SK-N-SH (cell line): Measurements from ENCODE around the gene CLIC5. TPM values are rescaled to one million over a fixed set of nuclear protein-coding genes. Genes with fewer than 3 reads are reported as not detected.
A peak's percentile ranks its signal among the peaks of the same experiment; 100 is the strongest.

Source experiments
- CTCF ChIA-PET: fragments of 300-600, 350-600 bp; formaldehyde crosslinking; extraction: SDS; loops from one replicate; lab custom pipeline; 2021; lab: Yijun Ruan, JAX
- POLR2A ChIA-PET: fragments of 350-600 bp; sonication (Branson Sonifier 250); formaldehyde crosslinking; extraction: SDS; loops from one replicate; lab custom pipeline; 2020; ENCODE audit warnings: antibody characterized with exemption, inconsistent platforms; lab: Yijun Ruan, JAX
- DNase-seq: peaks from one replicate; pipeline ENCODE4 v3.0.0; 2012
- H2AFZ ChIP-seq: fragments of 200-600 bp; sonication (generic); 2 replicates; pipeline ENCODE4 v1.8.1; 2016; ENCODE audit warnings: antibody characterized with exemption, mild to moderate bottlenecking, low read depth
- H3F3A ChIP-seq: fragments of 200-600 bp; sonication (generic); replicated peaks from 2 replicates; pipeline ENCODE3; 2016; ENCODE audit warnings: antibody characterized with exemption, mild to moderate bottlenecking; ENCODE audit not compliant: insufficient read depth
- H3K27ac ChIP-seq, 2 experiments: fragments of 200-500 bp in 1 of 2; fragments of 200-600 bp in 1 of 2; sonication (Bioruptor generic) in 1 of 2; sonication (generic), shearing (Covaris generic) in 1 of 2; 2 replicates each; pipeline versions ENCODE4 v1.5.1 to v1.6.1; 2014 to 2016; ENCODE audit warnings: low read depth in 2 of 2, inconsistent platforms in 1 of 2, low read length in 1 of 2, mild to moderate bottlenecking in 1 of 2, mixed read lengths in 1 of 2
- H3K27me3 ChIP-seq: fragments of 200-600 bp; sonication (generic), shearing (Covaris generic); 2 replicates; pipeline ENCODE4 v1.6.1; 2016; ENCODE audit warnings: mixed run types; ENCODE audit not compliant: insufficient read depth
- H3K36me3 ChIP-seq, 2 experiments: fragments of 200-500 bp in 1 of 2; fragments of 200-600 bp in 1 of 2; sonication (Bioruptor generic) in 1 of 2; sonication (generic) in 1 of 2; replicated peaks in 1 of 2; 2 replicates each; pipeline versions ENCODE3 to v1.5.1; 2014 to 2016; ENCODE audit warnings: low read length in 1 of 2, mild to moderate bottlenecking in 1 of 2; ENCODE audit not compliant: insufficient read depth in 2 of 2, control insufficient read depth in 1 of 2
- H3K4me1 ChIP-seq, 2 experiments: fragments of 200-500 bp in 1 of 2; fragments of 200-600 bp in 1 of 2; sonication (Bioruptor generic) in 1 of 2; sonication (generic), shearing (Covaris generic) in 1 of 2; 2 replicates each; pipeline versions ENCODE4 v1.5.1 to v1.6.1; 2014 to 2016; ENCODE audit warnings: low read depth in 1 of 2, low read length in 1 of 2, mixed run types in 1 of 2; ENCODE audit not compliant: insufficient read depth in 2 of 2, control insufficient read depth in 1 of 2
- H3K4me2 ChIP-seq: fragments of 200-600 bp; sonication (generic), shearing (Covaris generic); 2 replicates; pipeline ENCODE4 v1.6.1; 2017; ENCODE audit warnings: mixed run types
- H3K4me3 ChIP-seq, 2 experiments: fragments of 200-500 bp in 1 of 2; fragments of 200-600 bp in 1 of 2; sonication (Bioruptor generic) in 1 of 2; sonication (generic), shearing (Covaris generic) in 1 of 2; 2 replicates each; pipeline versions ENCODE4 v1.5.1 to v1.8.1; 2014 to 2016; ENCODE audit warnings: low read depth in 2 of 2, inconsistent platforms in 1 of 2, low read length in 1 of 2, mild to moderate bottlenecking in 1 of 2, mixed read lengths in 1 of 2, moderate library complexity in 1 of 2
- H3K79me2 ChIP-seq: fragments of 200-600 bp; sonication (generic); 2 replicates; pipeline ENCODE4 v1.8.1; 2017; ENCODE audit warnings: mild to moderate bottlenecking; ENCODE audit not compliant: insufficient read depth
- H3K9ac ChIP-seq: fragments of 200-600 bp; sonication (generic); 2 replicates; pipeline ENCODE4 v1.6.1; 2017; ENCODE audit warnings: mixed run types
- H3K9me2 ChIP-seq: fragments of 200-600 bp; sonication (generic); 2 replicates; pipeline ENCODE4 v1.6.1; 2017; ENCODE audit warnings: mixed run types
- H3K9me3 ChIP-seq: fragments of 200-600 bp; sonication (generic); 2 replicates; pipeline ENCODE4 v1.6.1; 2017; ENCODE audit warnings: mixed run types, mild to moderate bottlenecking, moderate library complexity
- H4K20me1 ChIP-seq: fragments of 200-600 bp; sonication (generic); 2 replicates; pipeline ENCODE4 v1.6.1; 2017; ENCODE audit warnings: mild to moderate bottlenecking, mixed run types; ENCODE audit not compliant: insufficient read depth
- CTCF ChIP-seq: fragments of 200-600 bp; sonication (generic); IDR thresholded peaks from 2 replicates; pipeline ENCODE4 v1.6.1; 2017; ENCODE audit warnings: antibody characterized with exemption, mild to moderate bottlenecking, moderate library complexity
- EP300 ChIP-seq, 2 experiments: IDR thresholded peaks; 2 replicates each; pipeline versions ENCODE4 v1.4.0 to v1.6.1; 2012; ENCODE audit warnings: borderline replicate concordance in 1 of 2, low read depth in 1 of 2, low read length in 1 of 2
- FOSL2 ChIP-seq: IDR thresholded peaks from 2 replicates; pipeline ENCODE4 v1.4.0; 2012; ENCODE audit warnings: low read depth, mild to moderate bottlenecking, moderate library complexity, borderline replicate concordance
- RAD21 ChIP-seq: IDR thresholded peaks from 2 replicates; pipeline ENCODE4 v1.6.1; 2012; ENCODE audit warnings: mild to moderate bottlenecking, low read length
- RXRA ChIP-seq: IDR thresholded peaks from 2 replicates; pipeline ENCODE4 v1.4.0; 2012; ENCODE audit warnings: low read depth, mild to moderate bottlenecking, borderline replicate concordance
- SMC3 ChIP-seq: IDR thresholded peaks from 2 replicates; pipeline ENCODE4 v1.6.1; 2012; ENCODE audit warnings: low read depth, low read length, improper control_type of control experiment
- TCF12 ChIP-seq: IDR thresholded peaks from 2 replicates; pipeline ENCODE4 v1.4.0; 2012
- WGBS: methylation state at CpG from one replicate; pipeline ENCODE4 v1.1.6; 2017; ENCODE audit warnings: low lambda C conversion rate; 5-methylcytosine and 5-hydroxymethylcytosine counted together
- polyA plus RNA-seq, 3 experiments: library from polyadenylated mRNA; depleted of rRNA; stranded (reverse); fragments of >200 nt; gene quantifications; 2 replicates each; pipeline ENCODE4 v1.2.3, GENCODE V29; 2012

CLIC5 gene
- polyA plus RNA-seq, 1 of the 3 experiments (the other 2 are of a cell fraction) = 0.03 TPM

GRCh38 chr6:45923831-45924391 is 91.7 kb downstream of the CLIC5 start:
- ChIA-PET CTCF (interaction anchor here (1.4 to 2.3 kb wide), 2 partner anchors 1268 to 1448 kb away, joined by 5 to 9 read pairs; no protein-coding TSS in a partner anchor), POLR2A (no interaction called here)
- no peaks in the 10 kb centered on the region for H3K36me3 ChIP-seq
- H3K27me3 ChIP-seq = no peaks in the 10 kb centered on the region
- H3K4me3 ChIP-seq = no peak overlapping the region
- no peaks in the 10 kb centered on the region for H3K9me3 ChIP-seq
- WGBS = 13% methylated on average over 5 of the region's 5 CpGs
- H3K9ac ChIP-seq = no peak overlapping the region
- H3K27ac ChIP-seq = no peak overlapping the region
- H2AFZ ChIP-seq = no peak overlapping the region
- no peaks in the 10 kb centered on the region for H3K79me2 ChIP-seq
- no peak for DNase-seq
- no peaks in the 10 kb centered on the region for H4K20me1 ChIP-seq
- no peaks in the 10 kb centered on the region for H3K9me2 ChIP-seq
- peak overlapping the region; percentile 33; the same call in 1 of the 2 replicates for H3K4me2 ChIP-seq
- H3K4me1 ChIP-seq = 0 out of 4 replicates have a peak, but pooled peaks cover 0 to 6% of the 10 kb centered on the region in 2 experiments
- no peak for TF ChIP-seq SMC3
- TF ChIP-seq FOSL2 = 0 out of 2 replicates have a peak, but pooled peaks have one; percentile 6
- TF ChIP-seq TCF12 = peak; percentile 22; the same call in 1 of the 2 replicates
- TF ChIP-seq, all 33 proteins: peak for 2
- no peaks in the 10 kb centered on the region for H3F3A ChIP-seq

- no peaks in the 10 kb centered on the region for H3K9me3 ChIP-seq
- H2AFZ ChIP-seq = no peak overlapping the region
- ChIA-PET CTCF (interaction anchor here (1.2 to 2.3 kb wide), 9 partner anchors 8 to 1452 kb away, joined by 3 to 26 read pairs (median 7); no protein-coding TSS in a partner anchor), POLR2A (no interaction called here)
- no peaks in the 10 kb centered on the region for H3K9me2 ChIP-seq
- no peak overlapping the region for H3K27ac ChIP-seq
- 9% methylated on average over 11 of the region's 11 CpGs for WGBS
- no peaks in the 10 kb centered on the region for H3F3A ChIP-seq
- no peaks in the 10 kb centered on the region for H3K36me3 ChIP-seq
- no peak overlapping the region for H3K9ac ChIP-seq
- no peak for TF ChIP-seq RXRA
- peak; percentile 75 for TF ChIP-seq RAD21
- peak; percentile 57 for TF ChIP-seq SMC3
- TF ChIP-seq CTCF = peak; percentile 81
- no peak for TF ChIP-seq EP300 (IDR thresholded peaks at IDR 0.05; ENCODE audit: borderline replicate concordance in 1 of 2, low read depth in 1 of 2, low read length in 1 of 2)
- 0 out of 4 replicates have a peak, but pooled peaks cover 0 to 6% of the 10 kb centered on the region in 2 experiments for H3K4me1 ChIP-seq
- H4K20me1 ChIP-seq = no peaks in the 10 kb centered on the region
- no peak overlapping the region for H3K4me3 ChIP-seq
- DNase-seq = peak; percentile 31
- H3K27me3 ChIP-seq = no peaks in the 10 kb centered on the region
- H3K4me2 ChIP-seq = peak overlapping the region; percentile 20
- H3K79me2 ChIP-seq = no peaks in the 10 kb centered on the region
Observed at GRCh38 chr6:45922728-45923351, 92.8 kb downstream of the CLIC5 start.
